HG02884 (cell line): ENCODE measurements around the gene SPARCL1.

Experiments used
- ATAC-seq: cut with Tn5 transposase; IDR thresholded peaks from one replicate; pipeline ENCODE4 v1.9.1; 2021; ENCODE audit warnings: mild to moderate bottlenecking, moderate library complexity; ENCODE audit not compliant: unreplicated experiment

The SPARCL1 gene

GRCh38 chr4:87541521-87541920 lies 12.3 kb upstream of the SPARCL1 start:
- ATAC-seq: no peak

- no peak for ATAC-seq
Measured at GRCh38 chr4:87540146-87541058, 11.2 kb upstream of the SPARCL1 start.

DNA sequence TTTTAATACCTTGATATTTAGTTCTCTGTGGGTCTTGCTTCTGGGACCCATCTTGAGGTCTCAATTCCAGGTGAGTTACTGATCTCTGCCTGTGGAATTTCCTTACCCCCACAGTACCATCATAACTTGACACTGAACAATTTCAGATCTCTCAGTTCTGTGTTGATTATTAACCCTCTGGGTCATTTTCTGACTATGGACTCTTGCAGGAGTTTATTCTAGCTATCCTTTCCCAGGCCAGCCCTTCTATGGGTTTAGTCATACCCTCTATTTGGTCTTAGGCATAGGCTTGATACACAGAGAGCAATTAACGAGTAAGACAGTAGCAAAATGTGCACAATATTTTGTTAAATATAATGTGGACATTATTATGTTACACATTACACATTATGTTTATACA lies 3.7 kb upstream of the SPARCL1 start:
- no peak for ATAC-seq

DNA sequence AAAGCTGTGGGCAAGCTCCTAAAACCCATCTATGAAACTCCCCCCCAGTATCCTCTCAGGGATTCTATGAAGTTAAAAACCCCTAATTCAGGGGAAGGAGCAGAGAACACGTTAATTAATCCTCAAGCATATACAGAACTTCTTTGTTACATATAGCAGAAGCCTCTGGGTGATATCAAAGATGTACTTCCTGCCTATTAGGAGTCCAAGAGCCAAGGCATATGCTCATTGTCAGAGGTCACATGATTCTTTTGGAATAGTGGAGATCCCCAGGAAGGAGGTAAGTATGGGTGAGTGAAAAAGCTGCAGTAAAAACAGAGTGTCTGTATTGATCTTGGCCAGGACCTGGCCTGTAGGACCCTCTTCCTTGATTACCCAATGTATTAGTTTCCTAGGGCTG lies 2.9 kb upstream of the SPARCL1 start:
- no peak for ATAC-seq

DNA sequence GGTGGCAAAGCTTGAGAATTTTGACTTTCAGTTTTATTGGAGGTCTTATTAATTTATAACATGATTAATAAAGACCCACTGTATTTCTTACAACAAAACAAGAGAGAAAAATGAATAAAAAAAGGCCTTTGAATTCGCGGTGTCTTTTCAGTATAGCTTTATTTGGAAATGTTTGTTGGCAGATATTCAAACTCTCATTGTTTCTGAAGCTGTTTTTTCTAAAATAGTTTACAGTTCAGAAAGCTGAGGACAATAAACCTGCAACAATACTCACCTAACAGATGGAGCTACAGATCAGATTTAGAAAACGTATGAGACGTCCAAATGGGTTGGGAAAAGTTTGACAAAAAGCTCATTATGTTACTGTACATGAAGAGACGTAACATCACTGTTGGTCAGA lies 2.4 kb upstream of the SPARCL1 start:
- no peak for ATAC-seq

DNA sequence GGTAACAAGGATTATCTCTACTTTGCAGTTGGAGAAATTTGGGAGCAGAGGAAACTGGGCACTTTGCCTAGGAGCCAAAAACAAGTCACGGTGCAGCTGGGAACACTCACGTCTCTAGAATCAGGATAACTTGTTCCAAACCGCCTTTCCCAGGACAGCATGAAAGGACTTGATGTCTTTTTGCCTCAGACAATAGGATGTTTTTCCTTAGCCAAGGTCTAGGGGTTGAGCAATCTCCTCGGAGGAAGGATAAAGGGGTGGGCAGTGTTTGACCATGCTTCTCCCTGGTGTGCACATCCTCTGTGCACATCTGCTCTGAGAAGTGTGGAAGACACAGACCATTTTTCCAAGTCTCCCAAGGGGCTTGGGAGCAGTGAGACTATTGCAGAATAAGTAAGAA lies 1.7 kb upstream of the SPARCL1 start:
- ATAC-seq: no peak

- ATAC-seq: no peak
Measured at GRCh38 chr4:87530229-87530628, 1.1 kb upstream of the SPARCL1 start.

DNA sequence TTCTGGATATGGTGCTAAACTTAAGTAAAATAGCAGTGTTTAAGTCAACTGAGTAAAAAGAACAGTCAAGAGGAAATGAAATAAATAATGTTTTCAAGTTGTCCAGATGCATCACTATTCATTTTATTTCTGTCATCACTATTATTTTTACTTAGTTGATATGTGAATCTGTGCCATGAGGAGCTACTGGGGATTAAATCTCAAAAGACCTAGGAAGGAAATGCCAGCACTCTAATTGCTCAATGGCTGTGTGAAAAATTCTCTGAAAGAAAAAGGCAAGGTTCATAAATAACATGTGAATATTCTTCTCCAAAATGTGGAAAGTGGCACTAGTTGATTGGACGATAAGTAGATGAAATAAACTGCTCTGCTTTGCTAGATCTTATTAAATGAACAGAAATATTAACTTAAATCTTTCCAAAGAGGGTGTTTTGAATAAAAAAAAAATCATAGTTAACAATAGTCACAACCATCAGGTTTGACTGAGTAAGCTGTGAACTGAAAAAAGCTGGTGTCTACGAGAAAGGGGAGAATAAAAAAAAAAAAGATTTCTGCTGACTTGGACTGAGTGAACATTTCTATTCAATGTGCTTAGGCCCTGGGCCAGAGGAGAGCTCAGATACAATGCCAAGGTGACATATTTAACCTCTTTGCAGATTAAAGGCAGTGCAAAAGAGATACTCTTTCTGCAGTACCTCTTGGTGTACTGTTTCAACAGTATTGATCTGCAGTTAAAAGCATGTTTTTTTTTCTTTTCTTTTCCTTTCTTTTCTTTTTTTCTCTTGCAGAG lies 1.6 kb downstream of the SPARCL1 start:
- ATAC-seq: no peak

DNA sequence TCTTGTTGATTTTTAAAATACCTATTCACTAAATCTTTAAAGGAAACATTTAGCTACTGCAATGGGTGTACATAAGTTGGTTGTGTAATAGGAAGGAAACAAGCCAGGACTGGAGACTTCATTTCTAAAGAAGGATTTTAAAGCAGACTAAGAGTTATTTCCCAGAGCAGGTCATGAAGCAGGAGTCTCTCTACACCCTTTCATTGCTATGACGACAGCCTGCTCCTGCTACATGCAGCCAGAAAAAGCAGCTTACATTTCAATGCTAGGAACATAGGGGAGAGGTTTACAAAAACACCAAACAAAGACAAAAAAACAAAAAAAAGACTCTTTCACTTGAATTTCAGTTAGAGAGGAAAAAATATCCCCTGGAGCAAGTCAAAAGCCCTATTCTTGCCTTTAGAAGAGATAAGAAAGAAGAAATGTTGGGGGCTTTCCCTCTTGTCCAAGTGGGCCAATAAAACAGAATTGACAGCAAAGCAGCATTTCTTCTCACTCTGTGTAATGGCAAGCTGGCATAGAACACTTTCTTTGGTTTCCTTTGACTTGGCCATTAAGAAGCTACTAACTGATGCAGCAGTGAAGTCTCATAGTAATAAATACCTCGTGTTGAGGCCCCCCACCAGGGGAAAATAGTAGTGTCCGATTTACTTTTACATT lies 3.4 kb downstream of the SPARCL1 start:
- no peak for ATAC-seq

GRCh38 chr4:87524456-87524855 lies 4.7 kb downstream of the SPARCL1 start:
- no peak for ATAC-seq

- ATAC-seq: no peak
Measured at GRCh38 chr4:87523307-87523706, 5.9 kb downstream of the SPARCL1 start.

DNA sequence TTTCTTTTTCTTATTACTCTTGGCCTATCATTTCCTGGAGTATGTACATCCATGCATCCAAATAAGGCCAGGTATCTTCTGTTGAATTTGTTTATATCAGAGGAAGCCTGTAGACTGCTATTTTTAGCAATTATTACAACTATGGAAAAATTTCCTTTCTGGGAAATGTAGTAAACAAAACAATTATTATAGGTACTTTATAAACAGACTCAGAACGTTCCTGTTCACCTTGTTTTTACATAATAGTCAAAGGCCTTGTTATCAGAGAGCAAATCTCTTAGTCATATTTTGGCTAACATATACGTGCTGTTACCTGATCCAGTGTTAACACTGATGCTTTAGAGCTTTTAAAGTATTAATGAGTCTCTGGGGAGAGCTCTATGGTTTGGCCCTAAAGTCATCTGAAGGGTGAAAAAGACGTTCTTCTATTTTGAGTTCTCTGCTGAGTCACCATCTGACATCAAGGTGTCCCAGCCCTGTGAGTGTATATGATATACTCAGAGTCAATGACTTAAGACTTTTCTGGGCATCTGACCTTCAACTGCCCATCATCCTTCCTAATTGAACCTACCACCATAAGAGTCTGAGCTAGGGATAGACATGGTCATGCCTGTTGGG lies 7.3 kb downstream of the SPARCL1 start:
- ATAC-seq: no peak

GRCh38 chr4:87521319-87521718 lies 7.9 kb downstream of the SPARCL1 start:
- no peak for ATAC-seq

GRCh38 chr4:87517621-87518020 lies 11.6 kb downstream of the SPARCL1 start:
- no peak for ATAC-seq

DNA sequence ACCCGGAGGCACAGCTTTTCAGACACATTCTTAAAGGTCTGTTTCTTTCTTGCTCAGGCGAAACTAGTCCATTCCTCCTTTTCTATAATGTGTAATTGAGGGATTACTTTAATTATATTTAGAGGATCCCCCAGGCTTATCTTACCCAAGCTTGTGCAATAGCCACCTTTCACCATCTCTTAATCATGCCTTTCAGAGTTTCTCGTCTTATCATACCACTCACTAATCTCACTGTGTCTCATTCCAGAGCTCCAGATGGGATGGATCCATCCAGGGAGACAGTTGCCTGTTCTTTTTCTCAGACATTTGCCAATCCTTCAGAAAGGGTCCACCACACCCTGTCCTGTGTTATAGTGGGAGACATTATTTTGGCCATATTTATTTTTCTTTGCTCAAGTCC lies 12.5 kb downstream of the SPARCL1 start:
- no peak for ATAC-seq

DNA sequence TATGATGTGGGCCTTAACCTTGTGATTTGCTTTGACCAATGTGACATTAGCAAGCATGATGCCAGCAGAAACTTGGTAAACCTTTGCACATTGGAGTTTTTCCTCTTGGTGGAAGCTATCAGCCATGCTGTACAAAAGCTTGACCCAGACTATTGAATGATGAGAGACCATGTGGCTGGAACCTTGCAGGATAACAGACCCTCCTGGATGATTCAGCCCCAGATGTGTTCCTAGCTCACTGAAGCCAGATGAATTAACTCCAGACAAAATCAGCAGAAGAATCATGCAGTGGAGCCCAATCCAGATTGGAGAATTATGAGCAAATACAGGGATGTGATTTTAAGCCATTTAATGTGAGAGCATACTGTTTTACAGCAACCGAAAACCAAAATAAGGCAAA lies 16.8 kb downstream of the SPARCL1 start:
- ATAC-seq: no peak

DNA sequence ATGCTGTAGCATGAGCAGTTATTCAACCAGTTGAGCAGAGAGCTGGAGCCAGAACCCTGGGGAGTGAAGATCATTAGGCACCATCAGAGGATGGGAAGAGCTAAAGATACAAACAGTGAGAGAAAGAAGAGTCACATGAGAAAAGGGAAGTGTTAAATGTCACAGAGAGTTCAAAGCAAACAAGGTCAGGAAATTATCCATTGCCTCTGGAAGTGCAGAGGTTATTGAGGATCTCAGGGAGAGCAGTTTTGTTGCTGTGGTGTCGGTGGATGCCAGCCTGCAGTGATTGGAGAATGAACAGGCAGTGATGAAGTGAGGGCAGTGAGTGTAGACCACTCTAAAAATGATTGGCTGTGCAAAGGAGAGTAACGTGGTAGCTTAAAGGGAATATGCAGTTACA lies 17.7 kb downstream of the SPARCL1 start:
- no peak for ATAC-seq

GRCh38 chr4:87510747-87511146 lies 18.4 kb downstream of the SPARCL1 start:
- ATAC-seq: no peak

- ATAC-seq: no peak
Measured at GRCh38 chr4:87506974-87507701, 22.0 kb downstream of the SPARCL1 start.

- no peak for ATAC-seq
Measured at GRCh38 chr4:87505862-87506261, 23.3 kb downstream of the SPARCL1 start.
